IMR-90 (cell line): Measurements from ENCODE around the gene SYTL1. TPM values are rescaled to one million over a fixed set of nuclear protein-coding genes. Genes with fewer than 3 reads are reported as not detected.

ENCODE experiments used
- ATAC-seq: fragments of 200-7000 bp; cut with Tn5 transposase; 2 replicates; pipeline ENCODE4 v1.9.1; 2020; ENCODE audit warnings: low read depth, mild to moderate bottlenecking, moderate library complexity
- BruUV-seq: library from RNA; stranded (reverse); fragments of 400-500 nt; replicated peaks from 2 replicates; lab custom pipeline; 2021; lab: Mats Ljungman, UMichigan
- CTCF ChIA-PET: fragments of 300-600 bp; formaldehyde crosslinking; extraction: SDS; loops from one replicate; lab custom pipeline; 2021; ENCODE audit warnings: antibody characterized with exemption; lab: Yijun Ruan, JAX
- POLR2A ChIA-PET: fragments of 300-600 bp; sonication (Branson Sonifier 250); formaldehyde crosslinking; loops from one replicate; lab custom pipeline; 2022; ENCODE audit warnings: antibody characterized with exemption; ENCODE audit not compliant: unreplicated experiment; lab: Charles Lee
- DNase-seq: peaks from one replicate; pipeline ENCODE4 v3.0.0; 2013
- H2AFZ ChIP-seq: replicated peaks from 2 replicates; pipeline ENCODE3; 2013; ENCODE audit warnings: low read length, mild to moderate bottlenecking; ENCODE audit not compliant: poor library complexity
- H2AK5ac ChIP-seq: 2 replicates; pipeline ENCODE4 v1.6.1; 2013; ENCODE audit warnings: low read depth, low read length, inconsistent platforms
- H2AK9ac ChIP-seq: replicated peaks from 2 replicates; pipeline ENCODE3; 2013; ENCODE audit warnings: mild to moderate bottlenecking, low read depth, low read length, moderate library complexity; ENCODE audit not compliant: poor library complexity
- H2BK120ac ChIP-seq: 2 replicates; pipeline ENCODE4 v1.6.1; 2013; ENCODE audit warnings: low read depth, low read length, inconsistent platforms
- H2BK15ac ChIP-seq: 3 replicates; pipeline ENCODE4 v1.6.1; 2013; ENCODE audit warnings: low read depth, low read length, inconsistent platforms
- H2BK20ac ChIP-seq: 2 replicates; pipeline ENCODE4 v1.6.1; 2013; ENCODE audit warnings: low read depth, mild to moderate bottlenecking, inconsistent platforms, low read length, moderate library complexity
- H2BK5ac ChIP-seq: 2 replicates; pipeline ENCODE4 v1.6.1; 2013; ENCODE audit warnings: mild to moderate bottlenecking, low read depth, low read length, inconsistent platforms; ENCODE audit not compliant: poor library complexity, severe bottlenecking
- H3K14ac ChIP-seq: replicated peaks from 2 replicates; pipeline ENCODE4 v1.6.1; 2013; ENCODE audit warnings: low read depth, low read length, inconsistent platforms
- H3K18ac ChIP-seq: 2 replicates; pipeline ENCODE4 v1.6.1; 2013; ENCODE audit warnings: low read depth, low read length, control low read depth
- H3K23ac ChIP-seq: 2 replicates; pipeline ENCODE4 v1.6.1; 2013; ENCODE audit warnings: low read depth, low read length, inconsistent platforms
- H3K27ac ChIP-seq: 2 replicates; pipeline ENCODE4 v1.5.1; 2013; ENCODE audit warnings: mild to moderate bottlenecking, control low read depth, low read length; ENCODE audit not compliant: insufficient read depth
- H3K27me3 ChIP-seq: 2 replicates; pipeline ENCODE4 v1.6.1; 2013; ENCODE audit warnings: low read length; ENCODE audit not compliant: control insufficient read depth, insufficient read depth
- H3K36me3 ChIP-seq: 2 replicates; pipeline ENCODE4 v1.6.1; 2013; ENCODE audit warnings: low read length, mixed read lengths; ENCODE audit not compliant: control insufficient read depth, insufficient read depth
- H3K4ac ChIP-seq: 2 replicates; pipeline ENCODE4 v1.6.1; 2013; ENCODE audit warnings: low read depth, low read length, inconsistent platforms
- H3K4me1 ChIP-seq: 2 replicates; pipeline ENCODE4 v1.6.1; 2013; ENCODE audit warnings: low read length, mixed read lengths; ENCODE audit not compliant: control insufficient read depth, insufficient read depth
- H3K4me2 ChIP-seq: 2 replicates; pipeline ENCODE4 v1.6.1; 2013; ENCODE audit warnings: low read depth, mild to moderate bottlenecking, control low read depth, low read length, moderate library complexity
- H3K4me3 ChIP-seq: 2 replicates; pipeline ENCODE4 v1.5.1; 2013; ENCODE audit warnings: low read depth, mild to moderate bottlenecking, control low read depth, low read length, moderate library complexity; ENCODE audit not compliant: insufficient read depth
- H3K56ac ChIP-seq: 2 replicates; pipeline ENCODE4 v1.6.1; 2013; ENCODE audit warnings: low read length, inconsistent platforms; ENCODE audit not compliant: insufficient read depth; ENCODE audit errors: extremely low read depth
- H3K79me1 ChIP-seq, 2 experiments: 2 replicates each; pipeline ENCODE4 v1.6.1; 2013; ENCODE audit warnings: low read length in 2 of 2, inconsistent platforms in 1 of 2, low read depth in 1 of 2
- H3K9ac ChIP-seq: 2 replicates; pipeline ENCODE4 v1.6.1; 2013; ENCODE audit warnings: low read depth, low read length, control low read depth
- H3K9me1 ChIP-seq: 2 replicates; pipeline ENCODE4 v1.6.1; 2013; ENCODE audit warnings: low read length, inconsistent platforms; ENCODE audit not compliant: insufficient read depth
- H3K9me3 ChIP-seq: 2 replicates; pipeline ENCODE4 v1.6.1; 2013; ENCODE audit warnings: low read length; ENCODE audit not compliant: control insufficient read depth, insufficient read depth
- H4K20me1 ChIP-seq: 2 replicates; pipeline ENCODE4 v1.6.1; 2013; ENCODE audit warnings: low read length, inconsistent platforms; ENCODE audit not compliant: insufficient read depth
- H4K5ac ChIP-seq: 2 replicates; pipeline ENCODE4 v1.6.1; 2013; ENCODE audit warnings: mild to moderate bottlenecking, low read depth, low read length, control low read depth
- H4K8ac ChIP-seq, 2 experiments: 2 replicates each; pipeline ENCODE4 v1.6.1; 2013; ENCODE audit warnings: low read depth in 2 of 2, low read length in 2 of 2, control low read depth in 1 of 2, inconsistent platforms in 1 of 2
- H4K91ac ChIP-seq: 2 replicates; pipeline ENCODE4 v1.6.1; 2013; ENCODE audit warnings: low read depth, low read length, inconsistent platforms; ENCODE audit not compliant: insufficient read depth
- BHLHE40 ChIP-seq: fragments of 150-350 bp; IDR thresholded peaks from 2 replicates; pipeline ENCODE4 v1.6.1; 2016; ENCODE audit warnings: mild to moderate bottlenecking, low read depth, low read length
- CEBPB ChIP-seq: IDR thresholded peaks from 2 replicates; pipeline ENCODE4 v1.6.1; 2012; ENCODE audit warnings: low read depth, low read length, improper control_type of control experiment
- CHD1 ChIP-seq: IDR thresholded peaks from 2 replicates; pipeline ENCODE4 v1.6.1; 2012; ENCODE audit warnings: low read depth, low read length, improper control_type of control experiment
- CTCF ChIP-seq: conservative IDR thresholded peaks from 2 replicates; pipeline ENCODE4 v1.5.1; 2012; ENCODE audit warnings: mild to moderate bottlenecking, low read depth, low read length, improper control_type of control experiment
- ELK1 ChIP-seq: fragments of 150-350 bp; IDR thresholded peaks from 2 replicates; pipeline ENCODE4 v1.6.1; 2016; ENCODE audit warnings: low read depth, mild to moderate bottlenecking, low read length, moderate library complexity, borderline replicate concordance
- MAFK ChIP-seq: IDR thresholded peaks from 2 replicates; pipeline ENCODE4 v1.6.1; 2012; ENCODE audit warnings: low read depth, low read length, improper control_type of control experiment
- MAZ ChIP-seq: IDR thresholded peaks from 2 replicates; pipeline ENCODE4 v1.6.1; 2012; ENCODE audit warnings: low read depth, mild to moderate bottlenecking, low read length, improper control_type of control experiment, moderate library complexity, borderline replicate concordance
- NFE2L2 ChIP-seq: fragments of 150-350 bp; IDR thresholded peaks from 2 replicates; pipeline ENCODE4 v1.6.1; 2016; ENCODE audit warnings: low read depth, mild to moderate bottlenecking, low read length
- POLR2A ChIP-seq: IDR thresholded peaks from 2 replicates; pipeline ENCODE4 v1.6.1; 2012; ENCODE audit warnings: mild to moderate bottlenecking, low read depth, low read length
- RAD21 ChIP-seq: IDR thresholded peaks from 2 replicates; pipeline ENCODE4 v1.6.1; 2012; ENCODE audit warnings: low read length, improper control_type of control experiment
- RCOR1 ChIP-seq: IDR thresholded peaks from 2 replicates; pipeline ENCODE4 v1.6.1; 2012; ENCODE audit warnings: mild to moderate bottlenecking, low read length, improper control_type of control experiment; ENCODE audit not compliant: insufficient replicate concordance
- RFX5 ChIP-seq: IDR thresholded peaks from 2 replicates; pipeline ENCODE4 v1.8.0; 2012; ENCODE audit warnings: low read depth, mild to moderate bottlenecking, low read length, moderate library complexity
- USF2 ChIP-seq: fragments of 150-350 bp; IDR thresholded peaks from 2 replicates; pipeline ENCODE4 v1.6.1; 2017; ENCODE audit warnings: mild to moderate bottlenecking, antibody characterized with exemption, low read length, low read depth
- WGBS, 2 experiments: methylation state at CpG; one replicate each; pipeline versions ENCODE4 v1.1.5 to v1.1.7; 2013; ENCODE audit warnings: missing lambda C conversion rate in 2 of 2; ENCODE audit not compliant: insufficient read length in 1 of 2; ENCODE audit errors: extremely low coverage in 2 of 2; 5-methylcytosine and 5-hydroxymethylcytosine counted together
- dilution Hi-C: fragments of 300-500 bp; cut with HindIII; formaldehyde crosslinking; loops from one replicate; pipeline ENCODE4 v1.14.3; 2018; ENCODE audit warnings: low sequenced_read_pairs; ENCODE audit not compliant: unreplicated experiment
- in situ Hi-C: fragments of 300-500 bp; cut with MboI; formaldehyde crosslinking; loops from 3 replicates; pipeline ENCODE4 v1.14.3; 2019; ENCODE audit warnings: low sequenced_read_pairs, inconsistent platforms, mixed read lengths
- intact Hi-C: fragments of 100-400 bp; cut with micrococcal nuclease; formaldehyde crosslinking; loops from 2 replicates; pipeline ENCODE4 v1.10.0; 2022
- polyA plus RNA-seq, 3 experiments: library from polyadenylated mRNA; depleted of rRNA; stranded (reverse); fragments of >200 nt; gene quantifications; 2 replicates each; pipeline ENCODE4 v1.2.3, GENCODE V29; 2012; ENCODE audit warnings: low replicate concordance in 1 of 3
- total RNA-seq: library from RNA; depleted of rRNA; stranded (reverse); fragments of >200 nt; gene quantifications from 2 replicates; pipeline ENCODE4 v1.2.3, GENCODE V29; 2012

SYTL1 gene
- total and polyA plus RNA-seq, 2 of the 4 experiments (the other 2 are of a cell fraction), result 0.18 to 1.0 TPM

- peak overlapping the region; percentile 97 to 99 for H4K8ac ChIP-seq
- H3K4ac ChIP-seq, result peak overlapping the region; percentile 99
- DNase-seq, result peak; percentile 93
- dilution Hi-C loops (no loop called here), in situ Hi-C loops (loop anchor here (5.0 kb wide), 2 partner anchors 92 to 307 kb away; partner anchors contain the start of gene GPR3), intact Hi-C loops (loop anchor here (1.0 to 2.0 kb wide), 5 partner anchors 66 to 362 kb away; partner anchors contain the start of gene MAP3K6)
- 0 out of 2 replicates have a peak, but pooled peaks cover 4% of the 10 kb centered on the region for H4K20me1 ChIP-seq
- no peaks in the 10 kb centered on the region for H3K9me3 ChIP-seq
- peak overlapping the region; percentile 89 for H4K5ac ChIP-seq
- H2BK120ac ChIP-seq, result peak overlapping the region; percentile 98
- peak overlapping the region; percentile 92 for H2AFZ ChIP-seq
- no CpG with 5 or more reads among the region's 5 CpGs for WGBS, 2 experiments
- H3K9ac ChIP-seq, result peak overlapping the region; percentile 66
- H3K9me1 ChIP-seq, result peaks cover 13% of the 10 kb centered on the region
- peak overlapping the region; percentile 99 for H2AK5ac ChIP-seq
- H4K91ac ChIP-seq, result peak overlapping the region; percentile 98
- ATAC-seq, result peak; percentile 76
- H3K27ac ChIP-seq, result peak overlapping the region; percentile 95
- H3K4me3 ChIP-seq, result no peak overlapping the region
- peak overlapping the region; percentile 92 for H3K23ac ChIP-seq
- peak overlapping the region; percentile 68 for H3K56ac ChIP-seq
- peaks cover 27% of the 10 kb centered on the region for H3K4me1 ChIP-seq
- H3K14ac ChIP-seq, result peak overlapping the region; percentile 96
- peak overlapping the region; percentile 94 for H2AK9ac ChIP-seq
- peak overlapping the region; percentile 96; the same call in 2 of the 3 replicates for H2BK15ac ChIP-seq
- H2BK20ac ChIP-seq, result peak overlapping the region; percentile 90
- peak overlapping the region; percentile 49 for H3K4me2 ChIP-seq
- ChIA-PET CTCF (interaction anchor here (0.6 to 7.1 kb wide), 19 partner anchors 8 to 363 kb away, joined by 3 to 79 read pairs (median 4); partner anchors contain the start of genes AHDC1 and CD164L2), POLR2A (interaction anchor here (0.6 to 0.9 kb wide), 3 partner anchors 90 to 257 kb away, joined by 4 to 7 read pairs (median 6); no protein-coding TSS in a partner anchor)
- H3K36me3 ChIP-seq, result peaks cover 14% of the 10 kb centered on the region; the same call in 1 of the 2 replicates
- no TSS peak for BruUV-seq
- peaks cover 0 to 21% of the 10 kb centered on the region in 2 experiments; a peak in 2 of 4 replicates for H3K79me1 ChIP-seq
- H3K27me3 ChIP-seq, result no peaks in the 10 kb centered on the region
- H3K18ac ChIP-seq, result peak overlapping the region; percentile 93
- peak overlapping the region; percentile 97 for H2BK5ac ChIP-seq
- TF ChIP-seq ELK1 (no peak), CEBPB (no peak), RCOR1 (peak; percentile 49), USF2 (no peak), NFE2L2 (no peak), RAD21 (peak; percentile 98), MAZ (peak; percentile 84; the same call in 1 of the 2 replicates), MAFK (no peak), RFX5 (no peak), CTCF (peak; percentile 98), BHLHE40 (no peak), CHD1 (no peak), POLR2A (peak; percentile 49; the same call in 1 of the 2 replicates)
These were observed 41.3 kb upstream of the SYTL1 start for GRCh38 chr1:27300341-27301051.
